Kidney (tissue), 14 donors: ENCODE data around the gene ITGA5. TPM values are rescaled to one million over a fixed set of nuclear protein-coding genes. Genes with fewer than 3 reads are reported as not detected.

Experiments
- DNase-seq, 5 donors: peaks; one replicate each; pipeline ENCODE4 v3.0.0-alpha.2; 2013 to 2020
- FAIRE-seq: peaks from 2 replicates; lab custom pipeline; 2012; peaks lifted over from hg19 to GRCh38; lab: Jason Lieb, UNC
- H3K27ac ChIP-seq, 2 donors: one replicate each; pipeline ENCODE4 v1.7.0; 2013; ENCODE audit warnings: low read depth in 2 of 2, low read length in 2 of 2, inconsistent platforms in 1 of 2
- H3K27me3 ChIP-seq: one replicate; pipeline ENCODE4 v1.7.1; 2013; ENCODE audit warnings: low read length, inconsistent platforms; ENCODE audit not compliant: control insufficient read depth, insufficient read depth
- H3K36me3 ChIP-seq, 3 donors: one replicate each; pipeline versions ENCODE4 v1.7.0 to v1.7.1; 2013; ENCODE audit warnings: low read length in 3 of 3, control low read depth in 1 of 3, inconsistent platforms in 1 of 3; ENCODE audit not compliant: insufficient read depth in 3 of 3, control insufficient read depth in 2 of 3
- H3K4me1 ChIP-seq, 3 donors: one replicate each; pipeline versions ENCODE4 v1.7.0 to v1.7.1; 2013; ENCODE audit warnings: low read length in 3 of 3, inconsistent platforms in 1 of 3, low read depth in 1 of 3; ENCODE audit not compliant: control insufficient read depth in 2 of 3, insufficient read depth in 2 of 3
- H3K4me3 ChIP-seq, 3 donors: one replicate each; pipeline versions ENCODE4 v1.7.0 to v1.8.1; 2013; ENCODE audit warnings: low read length in 3 of 3, control low read depth in 1 of 3, inconsistent platforms in 1 of 3
- H3K9ac ChIP-seq, 3 donors: one replicate each; pipeline versions ENCODE4 v1.7.0 to v1.7.1; 2013; ENCODE audit warnings: low read length in 3 of 3, control low read depth in 1 of 3, inconsistent platforms in 1 of 3
- H3K9me3 ChIP-seq, 3 donors: one replicate each; pipeline versions ENCODE4 v1.7.0 to v1.7.1; 2013; ENCODE audit warnings: low read length in 3 of 3, control low read depth in 1 of 3, inconsistent platforms in 1 of 3; ENCODE audit not compliant: control insufficient read depth in 2 of 3, insufficient read depth in 1 of 3
- intact Hi-C: fragments of 100-400 bp; cut with DNase I; formaldehyde crosslinking; loops from one replicate; pipeline ENCODE4 v1.11.1; 2022
- polyA plus RNA-seq: library from polyadenylated mRNA; stranded (reverse); fragments of 350-450 nt; fragmentation: Illumina TruSeq; extraction: RNeasy Lipid Tissue Mini Kit (QIAGEN cat#74804); gene quantifications from one replicate; pipeline ENCODE4 v1.2.3, GENCODE V29; 2014; ENCODE audit warnings: low read depth, low replicate concordance; ENCODE audit not compliant: insufficient read depth
- total RNA-seq: library from RNA; stranded (reverse); fragmentation: NEBNext Ultra II Directional; extraction: Animal tissue kit (Norgen Biotek cat#: 25700); gene quantifications from one replicate; pipeline ENCODE4 v1.2.1, GENCODE V29; 2021
- TF ChIP-seq, protein P1 (sequence below): IDR thresholded peaks from 3 replicates; pipeline ENCODE4 v1.5.1; 2012; ENCODE audit warnings: mild to moderate bottlenecking, moderate library complexity, borderline replicate concordance; ENCODE audit not compliant: insufficient read depth; ENCODE audit errors: extremely low read depth
- donor health status: control.
- donor health status: control.
- donor health status: control.
- donor health status: control.
- donor health status: control.
- donor health status: DM: yes; HTN: yes; CAD: no.
- donor health status: Normal renal cell carcinoma (clear cell type).

Gene ITGA5
- total and polyA plus RNA-seq, 2 donors from 2014 or later, result 11.4 to 65.6 TPM

DNA sequence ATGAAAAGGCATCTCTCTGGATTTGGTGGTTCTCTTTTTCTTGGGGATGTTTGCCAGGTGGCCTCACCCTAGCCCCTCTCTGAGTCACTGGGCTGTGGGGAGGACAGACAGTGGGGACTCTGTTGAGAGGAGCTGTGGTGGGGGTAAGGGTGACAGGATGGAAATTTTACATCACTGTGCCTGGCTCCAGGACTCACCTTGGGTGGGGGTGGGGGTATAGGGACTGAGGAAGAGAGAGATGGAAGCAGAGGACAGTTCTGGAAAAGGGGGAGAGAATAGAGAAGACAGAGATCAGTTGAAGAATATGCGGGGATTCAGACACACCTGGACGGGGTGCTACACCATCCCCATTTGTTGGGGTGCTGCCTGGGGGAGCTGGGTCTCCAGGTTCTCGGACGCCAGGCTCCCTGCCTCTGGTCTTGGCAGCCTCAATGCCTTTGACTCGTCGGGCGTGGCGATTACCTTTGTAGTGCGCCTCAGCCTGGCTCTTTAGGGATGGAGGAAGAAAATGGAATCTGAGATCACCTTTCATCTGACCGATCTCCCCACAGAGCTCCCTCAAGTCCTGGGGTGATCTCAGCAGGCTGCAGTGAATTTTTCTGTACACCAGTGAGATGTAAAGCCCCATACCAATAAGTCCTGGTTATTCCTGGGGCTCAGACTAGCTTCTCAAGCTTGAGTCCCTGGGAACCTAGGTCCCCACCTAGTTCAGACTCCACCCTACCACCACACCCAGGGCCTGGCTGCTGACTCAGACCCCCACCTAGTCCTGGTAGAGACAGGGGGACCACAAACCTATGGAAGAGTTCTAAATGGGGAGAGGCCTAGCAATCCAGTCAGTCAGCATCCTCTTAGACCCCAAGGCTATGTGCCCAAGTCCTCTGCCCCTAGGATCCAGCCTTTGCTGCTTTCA is 45.2 kb downstream of the ITGA5 start:
- no peak overlapping the region for H3K9ac ChIP-seq
- no peak overlapping the region for H3K27ac ChIP-seq
- H3K4me3 ChIP-seq, result no peak overlapping the region
- no peak for FAIRE-seq
- H3K27me3 ChIP-seq, result no peaks in the 10 kb centered on the region
- peaks cover 0 to 16% (median 0%) of the 10 kb centered on the region in 3 donors for H3K4me1 ChIP-seq
- intact Hi-C loops, result loop anchor here (10.0 kb wide), 1 partner anchor 149 kb away; no protein-coding TSS in a partner anchor
- no peaks in the 10 kb centered on the region for H3K9me3 ChIP-seq
- DNase-seq, result no peak
- H3K36me3 ChIP-seq, result no peaks in the 10 kb centered on the region
- TF ChIP-seq, protein P1, sequence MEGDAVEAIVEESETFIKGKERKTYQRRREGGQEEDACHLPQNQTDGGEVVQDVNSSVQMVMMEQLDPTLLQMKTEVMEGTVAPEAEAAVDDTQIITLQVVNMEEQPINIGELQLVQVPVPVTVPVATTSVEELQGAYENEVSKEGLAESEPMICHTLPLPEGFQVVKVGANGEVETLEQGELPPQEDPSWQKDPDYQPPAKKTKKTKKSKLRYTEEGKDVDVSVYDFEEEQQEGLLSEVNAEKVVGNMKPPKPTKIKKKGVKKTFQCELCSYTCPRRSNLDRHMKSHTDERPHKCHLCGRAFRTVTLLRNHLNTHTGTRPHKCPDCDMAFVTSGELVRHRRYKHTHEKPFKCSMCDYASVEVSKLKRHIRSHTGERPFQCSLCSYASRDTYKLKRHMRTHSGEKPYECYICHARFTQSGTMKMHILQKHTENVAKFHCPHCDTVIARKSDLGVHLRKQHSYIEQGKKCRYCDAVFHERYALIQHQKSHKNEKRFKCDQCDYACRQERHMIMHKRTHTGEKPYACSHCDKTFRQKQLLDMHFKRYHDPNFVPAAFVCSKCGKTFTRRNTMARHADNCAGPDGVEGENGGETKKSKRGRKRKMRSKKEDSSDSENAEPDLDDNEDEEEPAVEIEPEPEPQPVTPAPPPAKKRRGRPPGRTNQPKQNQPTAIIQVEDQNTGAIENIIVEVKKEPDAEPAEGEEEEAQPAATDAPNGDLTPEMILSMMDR, result no peak

DNA sequence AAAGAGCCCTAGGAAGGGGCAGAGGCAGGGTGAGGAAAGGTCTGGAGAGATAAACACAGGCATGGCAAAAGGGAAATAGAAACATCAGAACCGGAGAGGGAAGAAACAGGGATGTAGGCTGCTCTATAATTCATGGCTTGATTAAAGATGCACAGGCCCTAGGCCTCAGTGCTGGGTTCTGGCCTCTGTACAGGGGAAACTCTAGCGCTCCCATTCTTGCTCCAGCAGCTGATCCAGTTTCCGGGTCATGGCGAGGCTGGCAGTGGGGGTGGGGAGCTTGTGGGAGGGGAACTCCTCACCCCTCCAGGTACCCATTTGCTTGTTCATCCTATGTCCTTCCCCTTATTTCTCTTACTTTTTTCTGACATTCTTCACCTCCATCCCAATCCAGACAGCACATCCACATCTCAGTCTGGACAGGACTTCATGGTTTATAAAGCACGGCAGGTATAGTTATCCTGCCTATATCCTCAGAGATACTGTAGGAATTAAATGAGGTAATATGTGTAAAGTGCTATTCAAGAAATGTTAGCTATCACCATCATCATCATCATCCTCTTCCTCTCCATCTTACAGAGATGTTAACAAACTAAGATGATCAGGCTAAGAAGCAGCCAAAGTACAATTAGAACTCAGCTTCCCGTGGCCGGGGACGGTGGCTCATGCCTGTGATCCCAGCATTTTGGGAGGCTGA is 46.8 kb downstream of the ITGA5 start:
- DNase-seq (peak in 2 of 5 donors; percentile 44 to 88), FAIRE-seq (no peak)
- TF ChIP-seq, protein P1, result no peak
- Histone ChIP-seq H3K9ac (no peak overlapping the region), H3K27ac (no peak overlapping the region), H3K9me3 (no peaks in the 10 kb centered on the region), H3K36me3 (no peaks in the 10 kb centered on the region), H3K4me3 (no peak overlapping the region), H3K4me1 (peaks cover 0 to 15% (median 6%) of the 10 kb centered on the region in 3 donors), H3K27me3 (no peaks in the 10 kb centered on the region)
- intact Hi-C loops, result loop anchor here (10.0 kb wide), 1 partner anchor 147 kb away; no protein-coding TSS in a partner anchor

DNA sequence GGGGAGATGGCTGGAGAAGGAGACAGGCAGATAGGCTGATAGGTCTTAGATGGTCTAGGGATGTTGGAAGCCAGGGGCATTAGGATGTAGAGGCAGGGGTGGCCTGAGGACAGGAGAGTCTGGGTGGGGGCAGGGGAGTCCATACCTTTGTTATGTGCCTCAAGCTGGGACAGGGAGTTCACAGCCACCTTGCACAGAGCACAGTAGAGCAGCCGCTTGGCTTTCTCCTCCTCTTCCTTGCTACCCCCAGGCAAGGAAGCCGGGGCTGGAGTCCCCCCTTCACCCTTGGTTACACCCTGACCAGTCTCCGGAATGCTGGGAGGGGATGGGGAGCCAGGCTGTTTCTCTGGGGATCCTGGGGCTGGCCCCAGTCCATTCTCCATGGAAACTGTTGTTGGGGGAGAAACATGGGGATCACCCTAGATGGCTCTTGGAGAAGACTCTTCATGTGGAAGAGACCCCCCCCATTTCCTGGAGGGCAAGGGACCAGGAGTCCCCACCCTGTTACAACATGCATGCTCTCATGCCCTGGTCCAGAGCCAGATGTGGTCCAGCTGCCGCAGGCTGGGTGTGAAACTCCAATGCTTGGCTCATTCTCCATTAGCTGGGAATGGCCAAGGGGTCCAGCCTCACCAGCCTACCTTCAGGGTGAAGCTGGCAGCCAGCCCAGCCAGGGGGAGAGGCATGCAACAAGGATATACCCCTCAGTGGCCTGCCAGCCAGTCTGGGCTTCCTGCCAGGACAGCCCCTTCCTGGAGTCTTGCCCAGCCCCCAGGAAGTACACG is 47.5 kb downstream of the ITGA5 start:
- Histone ChIP-seq H3K4me1 (peaks cover 0 to 15% (median 6%) of the 10 kb centered on the region in 3 donors), H3K9me3 (no peaks in the 10 kb centered on the region), H3K27ac (no peak overlapping the region), H3K27me3 (no peaks in the 10 kb centered on the region), H3K4me3 (no peak overlapping the region), H3K9ac (no peak overlapping the region), H3K36me3 (no peaks in the 10 kb centered on the region)
- intact Hi-C loops, result loop anchor here (10.0 kb wide), 1 partner anchor 147 kb away; no protein-coding TSS in a partner anchor
- TF ChIP-seq, protein P1, result no peak
- DNase-seq, result peak; percentile 57 to 94 (median 82)
- FAIRE-seq, result no peak
